ENCODE results near the gene STMP1.

GRCh38 chr7:135711139-135711469 lies 48.8 kb downstream of the STMP1 start:
- TF ChIP-seq, protein P1, sequence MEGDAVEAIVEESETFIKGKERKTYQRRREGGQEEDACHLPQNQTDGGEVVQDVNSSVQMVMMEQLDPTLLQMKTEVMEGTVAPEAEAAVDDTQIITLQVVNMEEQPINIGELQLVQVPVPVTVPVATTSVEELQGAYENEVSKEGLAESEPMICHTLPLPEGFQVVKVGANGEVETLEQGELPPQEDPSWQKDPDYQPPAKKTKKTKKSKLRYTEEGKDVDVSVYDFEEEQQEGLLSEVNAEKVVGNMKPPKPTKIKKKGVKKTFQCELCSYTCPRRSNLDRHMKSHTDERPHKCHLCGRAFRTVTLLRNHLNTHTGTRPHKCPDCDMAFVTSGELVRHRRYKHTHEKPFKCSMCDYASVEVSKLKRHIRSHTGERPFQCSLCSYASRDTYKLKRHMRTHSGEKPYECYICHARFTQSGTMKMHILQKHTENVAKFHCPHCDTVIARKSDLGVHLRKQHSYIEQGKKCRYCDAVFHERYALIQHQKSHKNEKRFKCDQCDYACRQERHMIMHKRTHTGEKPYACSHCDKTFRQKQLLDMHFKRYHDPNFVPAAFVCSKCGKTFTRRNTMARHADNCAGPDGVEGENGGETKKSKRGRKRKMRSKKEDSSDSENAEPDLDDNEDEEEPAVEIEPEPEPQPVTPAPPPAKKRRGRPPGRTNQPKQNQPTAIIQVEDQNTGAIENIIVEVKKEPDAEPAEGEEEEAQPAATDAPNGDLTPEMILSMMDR (IDR thresholded peaks at IDR 0.05 in 4 of 5, conservative IDR thresholded peaks at IDR 0.05 in 1 of 5) = no peak
- no peak for TF ChIP-seq POLR2A (IDR thresholded peaks at IDR 0.05)
